OCI-LY3 (cell line): ENCODE data around the gene SYT7.
A peak's percentile ranks its signal among the peaks of the same experiment; 100 is the strongest.

Source experiments
- H2AFZ ChIP-seq: fragments of 200-600, 300-600 bp; shearing (Covaris generic); 2 replicates; pipeline ENCODE4 v1.6.0; 2014; ENCODE audit warnings: antibody characterized with exemption, low read depth, low read length
- H3K27ac ChIP-seq: fragments of 200-600, 300-600 bp; sonication (generic); 2 replicates; pipeline ENCODE4 v1.5.1; 2014; ENCODE audit warnings: mild to moderate bottlenecking, low read length, moderate library complexity, mixed read lengths
- H3K27me3 ChIP-seq: fragments of 200-600, 300-600 bp; sonication (generic); 2 replicates; pipeline ENCODE4 v1.6.1; 2014; ENCODE audit warnings: low read depth, low read length, mixed read lengths
- H3K36me3 ChIP-seq: fragments of 200-600, 300-600 bp; sonication (generic); replicated peaks from 2 replicates; pipeline ENCODE3; 2014; ENCODE audit warnings: low read depth, low read length, mixed read lengths
- H3K4me1 ChIP-seq: fragments of 300-600, 200-600 bp; sonication (generic); 2 replicates; pipeline ENCODE4 v1.6.1; 2014; ENCODE audit warnings: low read length, mixed read lengths
- H3K4me2 ChIP-seq: fragments of 200-600, 300-600 bp; sonication (generic); 2 replicates; pipeline ENCODE4 v1.6.1; 2014; ENCODE audit warnings: low read length, mixed read lengths
- H3K4me3 ChIP-seq: fragments of 300-600, 200-600 bp; sonication (generic); 2 replicates; pipeline ENCODE4 v1.5.1; 2014; ENCODE audit warnings: antibody characterized with exemption, mild to moderate bottlenecking, low read length, moderate library complexity
- H3K79me2 ChIP-seq: fragments of 300-600, 200-600 bp; shearing (Covaris generic); 2 replicates; pipeline ENCODE4 v1.6.1; 2014; ENCODE audit warnings: mild to moderate bottlenecking, low read length, mixed read lengths
- H3K9ac ChIP-seq: fragments of 300-600, 200-600 bp; shearing (Covaris generic); 2 replicates; pipeline ENCODE4 v1.6.0; 2014; ENCODE audit warnings: mild to moderate bottlenecking, low read length, moderate library complexity
- H3K9me3 ChIP-seq: fragments of 200-600, 300-600 bp; shearing (Covaris generic); 2 replicates; pipeline ENCODE4 v1.6.1; 2014; ENCODE audit warnings: low read length, mixed read lengths; ENCODE audit not compliant: insufficient read depth
- H4K20me1 ChIP-seq: fragments of 200-600, 300-600 bp; sonication (generic); 2 replicates; pipeline ENCODE4 v1.6.1; 2016; ENCODE audit warnings: low read length, mixed read lengths; ENCODE audit not compliant: insufficient read depth
- EZH2phosphoT487 ChIP-seq: fragments of 200-600 bp; shearing (Covaris generic); IDR thresholded peaks from 2 replicates; pipeline ENCODE4 v1.6.1; 2018; ENCODE audit warnings: antibody characterized with exemption, mixed run types, low read depth
- TF ChIP-seq, protein P1 (sequence below): fragments of 200-600, 300-600 bp; sonication (generic); IDR thresholded peaks from 2 replicates; pipeline ENCODE4 v1.5.1; 2014; ENCODE audit warnings: antibody characterized with exemption, low read length, low read depth

The SYT7 gene

DNA sequence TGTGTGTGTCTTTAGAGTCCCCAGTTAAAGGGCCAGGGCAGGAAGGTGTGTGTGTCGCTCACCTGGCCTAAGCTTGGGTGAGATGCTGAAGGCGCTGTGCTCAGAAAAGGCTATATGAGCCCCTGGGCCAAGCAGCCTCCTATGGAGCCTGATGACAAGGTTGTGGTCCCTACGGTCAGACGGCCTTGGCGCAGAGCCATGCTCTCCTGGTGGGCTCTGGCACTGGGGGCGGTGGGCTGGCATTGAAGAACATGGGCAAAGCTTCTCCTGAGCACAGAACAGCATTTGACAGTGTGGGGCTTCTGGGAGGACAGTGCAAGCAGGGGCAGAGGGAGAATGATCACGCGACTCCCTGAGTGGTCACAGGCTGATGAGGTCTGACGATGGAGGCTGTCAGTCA lies 83.0 kb downstream of the SYT7 start:
- no peak overlapping the region for H3K27ac ChIP-seq
- H2AFZ ChIP-seq = no peak overlapping the region
- H3K4me3 ChIP-seq = peak overlapping the region; percentile 77
- peaks cover 12% of the 10 kb centered on the region for H3K4me1 ChIP-seq
- H3K79me2 ChIP-seq = peaks cover 11% of the 10 kb centered on the region
- H3K4me2 ChIP-seq = peak overlapping the region; percentile 81
- peak overlapping the region; percentile 68 for H3K9ac ChIP-seq
- H4K20me1 ChIP-seq = no peaks in the 10 kb centered on the region
- no peaks in the 10 kb centered on the region for H3K27me3 ChIP-seq
- H3K36me3 ChIP-seq = peaks cover 10% of the 10 kb centered on the region
- TF ChIP-seq, protein P1, sequence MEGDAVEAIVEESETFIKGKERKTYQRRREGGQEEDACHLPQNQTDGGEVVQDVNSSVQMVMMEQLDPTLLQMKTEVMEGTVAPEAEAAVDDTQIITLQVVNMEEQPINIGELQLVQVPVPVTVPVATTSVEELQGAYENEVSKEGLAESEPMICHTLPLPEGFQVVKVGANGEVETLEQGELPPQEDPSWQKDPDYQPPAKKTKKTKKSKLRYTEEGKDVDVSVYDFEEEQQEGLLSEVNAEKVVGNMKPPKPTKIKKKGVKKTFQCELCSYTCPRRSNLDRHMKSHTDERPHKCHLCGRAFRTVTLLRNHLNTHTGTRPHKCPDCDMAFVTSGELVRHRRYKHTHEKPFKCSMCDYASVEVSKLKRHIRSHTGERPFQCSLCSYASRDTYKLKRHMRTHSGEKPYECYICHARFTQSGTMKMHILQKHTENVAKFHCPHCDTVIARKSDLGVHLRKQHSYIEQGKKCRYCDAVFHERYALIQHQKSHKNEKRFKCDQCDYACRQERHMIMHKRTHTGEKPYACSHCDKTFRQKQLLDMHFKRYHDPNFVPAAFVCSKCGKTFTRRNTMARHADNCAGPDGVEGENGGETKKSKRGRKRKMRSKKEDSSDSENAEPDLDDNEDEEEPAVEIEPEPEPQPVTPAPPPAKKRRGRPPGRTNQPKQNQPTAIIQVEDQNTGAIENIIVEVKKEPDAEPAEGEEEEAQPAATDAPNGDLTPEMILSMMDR = no peak
- TF ChIP-seq EZH2phosphoT487 = no peak
- H3K9me3 ChIP-seq = no peaks in the 10 kb centered on the region

DNA sequence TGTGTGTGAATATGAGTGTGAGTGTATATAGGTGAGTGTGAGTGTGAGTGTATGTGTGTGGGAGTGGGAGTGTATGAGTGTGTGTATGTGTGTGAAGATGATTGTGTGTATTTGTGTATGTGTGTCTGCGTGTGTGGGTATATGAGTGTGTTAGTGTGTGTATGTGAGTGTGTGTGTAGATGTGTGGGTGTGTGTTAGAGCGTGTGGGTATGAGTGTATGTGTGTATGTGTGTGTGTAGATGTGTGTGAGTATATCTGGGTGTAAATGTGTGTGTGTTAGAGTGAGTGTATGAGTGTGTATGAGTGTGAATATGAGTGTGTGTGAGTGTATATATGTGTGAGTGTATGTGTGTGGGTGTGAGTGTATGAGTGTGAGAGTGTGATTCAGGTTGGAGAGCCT lies 83.4 kb downstream of the SYT7 start:
- no peaks in the 10 kb centered on the region for H3K27me3 ChIP-seq
- peak overlapping the region; percentile 81 for H3K4me2 ChIP-seq
- no peaks in the 10 kb centered on the region for H4K20me1 ChIP-seq
- no peak overlapping the region for H3K9ac ChIP-seq
- H3K4me3 ChIP-seq = peak overlapping the region; percentile 77
- no peak for TF ChIP-seq EZH2phosphoT487
- TF ChIP-seq, protein P1 = no peak
- H2AFZ ChIP-seq = no peak overlapping the region
- H3K79me2 ChIP-seq = peaks cover 11% of the 10 kb centered on the region
- no peak overlapping the region for H3K27ac ChIP-seq
- H3K9me3 ChIP-seq = no peaks in the 10 kb centered on the region
- H3K36me3 ChIP-seq = peaks cover 10% of the 10 kb centered on the region
- H3K4me1 ChIP-seq = peaks cover 12% of the 10 kb centered on the region

DNA sequence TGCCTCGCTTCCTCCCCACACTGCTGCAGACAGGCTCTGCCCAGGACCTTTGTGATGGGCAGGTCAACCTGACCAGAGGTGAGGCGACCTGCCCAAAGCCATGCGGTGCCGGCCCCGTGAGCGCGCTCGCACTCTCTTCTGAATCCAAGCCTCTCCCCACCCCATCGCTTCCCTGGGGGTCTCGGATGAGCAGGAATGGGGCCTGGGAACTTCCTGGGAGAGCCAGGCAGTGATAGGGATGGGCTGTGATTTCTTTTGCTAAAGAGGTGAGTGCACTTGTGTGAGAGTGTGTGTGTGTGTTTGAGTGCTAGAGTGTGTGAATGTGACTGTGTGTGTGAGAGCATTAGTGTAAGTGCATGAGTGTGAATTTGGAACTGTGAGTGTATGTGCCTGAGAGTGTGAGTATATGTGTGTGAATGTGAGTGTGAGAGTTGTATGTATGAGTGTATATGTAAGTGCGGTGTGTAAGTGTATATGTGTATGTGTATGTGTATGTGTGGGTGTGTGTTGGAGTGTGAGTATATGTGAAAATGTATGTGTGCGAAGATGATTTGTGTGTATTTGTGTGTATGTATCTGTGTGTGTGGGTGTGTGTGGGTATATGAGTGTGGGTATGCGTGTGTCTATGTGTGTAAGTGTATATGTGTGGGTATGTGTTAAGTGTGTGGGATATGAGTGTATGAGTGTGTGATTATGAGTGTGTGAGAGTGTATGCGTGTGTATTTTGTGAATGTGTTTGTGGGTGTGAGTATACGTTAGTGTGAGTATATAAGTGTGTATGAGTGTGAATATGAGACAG lies 84.1 kb downstream of the SYT7 start:
- H3K36me3 ChIP-seq = peaks cover 10% of the 10 kb centered on the region
- no peaks in the 10 kb centered on the region for H3K9me3 ChIP-seq
- H3K4me2 ChIP-seq = no peak overlapping the region
- H4K20me1 ChIP-seq = no peaks in the 10 kb centered on the region
- no peak overlapping the region for H2AFZ ChIP-seq
- no peak overlapping the region for H3K9ac ChIP-seq
- no peak overlapping the region for H3K4me3 ChIP-seq
- peaks cover 11% of the 10 kb centered on the region for H3K79me2 ChIP-seq
- no peak for TF ChIP-seq EZH2phosphoT487
- TF ChIP-seq, protein P1 = no peak
- H3K27me3 ChIP-seq = no peaks in the 10 kb centered on the region
- H3K27ac ChIP-seq = no peak overlapping the region
- peaks cover 12% of the 10 kb centered on the region for H3K4me1 ChIP-seq

DNA sequence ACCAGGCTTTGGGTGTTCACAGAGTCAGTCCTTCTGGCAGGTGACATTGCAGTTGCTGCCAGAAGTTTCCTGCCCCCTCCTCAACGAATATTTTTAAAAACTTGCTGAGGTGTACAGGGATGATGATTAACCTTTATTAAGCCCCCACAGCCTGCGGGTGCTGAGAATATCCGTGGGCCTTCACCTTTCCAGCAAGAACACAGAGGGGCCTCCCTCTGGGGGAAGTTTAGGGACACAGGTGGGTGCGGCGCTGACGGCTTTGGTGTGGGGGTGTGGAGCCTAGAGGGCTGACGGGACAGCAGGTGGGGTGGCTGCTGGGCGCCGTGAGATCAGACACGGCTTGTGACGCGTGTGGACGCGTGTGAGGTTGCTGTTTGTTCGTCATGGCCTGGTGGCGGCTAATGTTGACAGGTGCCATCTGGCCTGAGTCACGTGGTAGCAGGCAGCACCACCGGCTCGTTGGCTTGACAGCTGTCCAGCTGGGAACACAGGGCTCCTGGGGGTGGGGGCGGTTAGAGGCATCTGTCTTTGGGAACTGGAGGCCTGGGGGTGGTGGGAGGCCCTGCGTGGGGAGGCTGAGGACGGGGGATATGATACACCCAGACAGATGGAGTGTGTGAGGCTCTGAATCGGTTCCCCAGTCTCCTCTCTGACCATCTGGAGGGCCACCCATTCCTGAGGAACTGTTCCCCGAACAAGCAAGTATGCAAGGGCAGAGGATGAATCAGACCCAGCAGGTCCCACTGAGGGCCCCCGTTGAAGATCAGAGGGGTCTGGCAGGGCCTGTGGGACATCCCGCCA lies 84.9 kb downstream of the SYT7 start:
- H3K4me3 ChIP-seq = no peak overlapping the region
- H3K4me2 ChIP-seq = no peak overlapping the region
- H3K9me3 ChIP-seq = no peaks in the 10 kb centered on the region
- peaks cover 12% of the 10 kb centered on the region for H3K4me1 ChIP-seq
- H3K9ac ChIP-seq = no peak overlapping the region
- TF ChIP-seq, protein P1 = no peak
- H2AFZ ChIP-seq = no peak overlapping the region
- H3K79me2 ChIP-seq = peaks cover 11% of the 10 kb centered on the region
- H3K27me3 ChIP-seq = no peaks in the 10 kb centered on the region
- no peak overlapping the region for H3K27ac ChIP-seq
- H3K36me3 ChIP-seq = peaks cover 10% of the 10 kb centered on the region
- H4K20me1 ChIP-seq = no peaks in the 10 kb centered on the region
